Stomach smooth muscle (tissue), 2 donors: Measurements from ENCODE around the gene MRPS2.

Experiments used
- H3K27ac ChIP-seq: one replicate; pipeline ENCODE4 v1.7.0; 2013; ENCODE audit warnings: mild to moderate bottlenecking, low read length, inconsistent platforms
- H3K27me3 ChIP-seq, 2 donors: one replicate each; pipeline ENCODE4 v1.7.0; 2013; ENCODE audit warnings: low read length in 2 of 2; ENCODE audit not compliant: insufficient read depth in 2 of 2, control insufficient read depth in 1 of 2
- H3K36me3 ChIP-seq, 2 donors: one replicate each; pipeline ENCODE4 v1.7.0; 2013; ENCODE audit warnings: low read length in 2 of 2; ENCODE audit not compliant: control insufficient read depth in 2 of 2, insufficient read depth in 2 of 2
- H3K4me1 ChIP-seq: one replicate; pipeline ENCODE4 v1.7.0; 2013; ENCODE audit warnings: low read length; ENCODE audit not compliant: control insufficient read depth, insufficient read depth
- H3K4me3 ChIP-seq, 2 donors: one replicate each; pipeline ENCODE4 v1.7.0; 2013; ENCODE audit warnings: low read length in 2 of 2
- H3K9ac ChIP-seq, 2 donors: one replicate each; pipeline ENCODE4 v1.7.0; 2013; ENCODE audit warnings: low read length in 2 of 2, mild to moderate bottlenecking in 1 of 2
- H3K9me3 ChIP-seq, 2 donors: one replicate each; pipeline ENCODE4 v1.7.0; 2013; ENCODE audit warnings: low read length in 2 of 2; ENCODE audit not compliant: control insufficient read depth in 2 of 2
- donor health status: healthy.
- donor health status: Pancreatic carcinoma.

Gene MRPS2

GRCh38 chr9:135489188-135489906 lies 11.1 kb upstream of the MRPS2 start:
- H3K4me3 ChIP-seq: no peak overlapping the region
- no peaks in the 10 kb centered on the region for H3K9me3 ChIP-seq
- H3K27ac ChIP-seq: no peak overlapping the region
- no peaks in the 10 kb centered on the region for H3K27me3 ChIP-seq
- H3K9ac ChIP-seq: no peak overlapping the region
- H3K4me1 ChIP-seq: no peaks in the 10 kb centered on the region
- peaks cover 10 to 24% of the 10 kb centered on the region in 2 donors for H3K36me3 ChIP-seq

- Histone ChIP-seq H3K36me3 (peaks cover 6 to 20% of the 10 kb centered on the region in 2 donors), H3K9me3 (no peaks in the 10 kb centered on the region), H3K4me3 (no peak overlapping the region), H3K27me3 (no peaks in the 10 kb centered on the region), H3K9ac (no peak overlapping the region), H3K4me1 (no peaks in the 10 kb centered on the region), H3K27ac (no peak overlapping the region)
Measured at GRCh38 chr9:135490166-135490870, 10.2 kb upstream of the MRPS2 start.

GRCh38 chr9:135490980-135491464 lies 9.5 kb upstream of the MRPS2 start:
- Histone ChIP-seq H3K27me3 (no peaks in the 10 kb centered on the region), H3K27ac (no peak overlapping the region), H3K4me1 (no peaks in the 10 kb centered on the region), H3K9ac (no peak overlapping the region), H3K4me3 (no peak overlapping the region), H3K36me3 (peaks cover 3 to 14% of the 10 kb centered on the region in 2 donors), H3K9me3 (no peaks in the 10 kb centered on the region)

GRCh38 chr9:135491764-135492163 lies 8.7 kb upstream of the MRPS2 start:
- H3K9ac ChIP-seq: no peak overlapping the region
- no peak overlapping the region for H3K27ac ChIP-seq
- no peaks in the 10 kb centered on the region for H3K4me1 ChIP-seq
- no peaks in the 10 kb centered on the region for H3K9me3 ChIP-seq
- peaks cover 3 to 10% of the 10 kb centered on the region in 2 donors for H3K36me3 ChIP-seq
- no peaks in the 10 kb centered on the region for H3K27me3 ChIP-seq
- no peak overlapping the region for H3K4me3 ChIP-seq

GRCh38 chr9:135492886-135493669 lies 7.4 kb upstream of the MRPS2 start:
- H3K27ac ChIP-seq: no peak overlapping the region
- peaks cover 3 to 4% of the 10 kb centered on the region in 2 donors for H3K36me3 ChIP-seq
- no peaks in the 10 kb centered on the region for H3K9me3 ChIP-seq
- no peaks in the 10 kb centered on the region for H3K27me3 ChIP-seq
- H3K4me1 ChIP-seq: no peaks in the 10 kb centered on the region
- H3K4me3 ChIP-seq: no peak overlapping the region
- no peak overlapping the region for H3K9ac ChIP-seq

- no peak overlapping the region for H3K4me3 ChIP-seq
- no peaks in the 10 kb centered on the region for H3K27me3 ChIP-seq
- no peak overlapping the region for H3K27ac ChIP-seq
- H3K36me3 ChIP-seq: no peaks in the 10 kb centered on the region
- H3K9ac ChIP-seq: no peak overlapping the region
- no peaks in the 10 kb centered on the region for H3K9me3 ChIP-seq
- peaks cover 8% of the 10 kb centered on the region for H3K4me1 ChIP-seq
Measured at GRCh38 chr9:135494791-135495559, 5.5 kb upstream of the MRPS2 start.

- no peak overlapping the region for H3K9ac ChIP-seq
- H3K36me3 ChIP-seq: peaks cover under 1 to 11% of the 10 kb centered on the region in 2 donors
- H3K4me1 ChIP-seq: peaks cover 27% of the 10 kb centered on the region
- no peaks in the 10 kb centered on the region for H3K9me3 ChIP-seq
- H3K27me3 ChIP-seq: no peaks in the 10 kb centered on the region
- no peak overlapping the region for H3K4me3 ChIP-seq
- no peak overlapping the region for H3K27ac ChIP-seq
Measured at GRCh38 chr9:135498381-135499126, 1.9 kb upstream of the MRPS2 start.

- no peaks in the 10 kb centered on the region for H3K9me3 ChIP-seq
- peak overlapping the region; percentile 86 to 88 for H3K4me3 ChIP-seq
- peak overlapping the region; percentile 46 for H3K27ac ChIP-seq
- peak overlapping the region; percentile 47 to 84 for H3K9ac ChIP-seq
- no peaks in the 10 kb centered on the region for H3K27me3 ChIP-seq
- peaks cover 8 to 20% of the 10 kb centered on the region in 2 donors for H3K36me3 ChIP-seq
- peaks cover 27% of the 10 kb centered on the region for H3K4me1 ChIP-seq
Measured at GRCh38 chr9:135499326-135500070, 984 bp upstream of the MRPS2 start.

GRCh38 chr9:135500071-135500524 lies 384 bp upstream of the MRPS2 start:
- Histone ChIP-seq H3K27ac (peak overlapping the region; percentile 46), H3K36me3 (peaks cover 8 to 24% of the 10 kb centered on the region in 2 donors), H3K27me3 (no peaks in the 10 kb centered on the region), H3K9ac (peak overlapping the region; percentile 47 to 84), H3K4me1 (peaks cover 27% of the 10 kb centered on the region), H3K4me3 (peak overlapping the region; percentile 86 to 88), H3K9me3 (no peaks in the 10 kb centered on the region)
